Measurements from ENCODE around the gene LTB4R2. TPM values are rescaled to one million over a fixed set of nuclear protein-coding genes. Genes with fewer than 3 reads are reported as not detected.

Gene LTB4R2
- total RNA-seq, 1 experiment from 2014 or later = 12.9 TPM

GRCh38 chr14:24339284-24340151, 29.6 kb downstream of the LTB4R2 start, which contains the start of gene RIPK3:
TSS of gene RIPK3 (minus strand) at chr14:24339991. CDS start at chr14:24339826, 165 bp downstream.
- Mint-ChIP-seq H3K36me3 (no peaks in the 10 kb centered on the region), H3K9me3 (no peaks in the 10 kb centered on the region), H3K27ac (no peak within 1 kb of the TSS), H3K4me3 (peak within 1 kb of the TSS; percentile 80), H3K4me1 (peaks cover 13% of the 10 kb centered on the region), H3K27me3 (ENCODE audit: low read depth) (peaks cover 95% of the 10 kb centered on the region)
- ATAC-seq = peak; percentile 69
- no peak for TF ChIP-seq STAT6 (CRISPR knock-in tag; conservative IDR thresholded peaks at IDR 0.05; ENCODE audit: low read depth)
- TF ChIP-seq NFYB (CRISPR knock-in tag; conservative IDR thresholded peaks at IDR 0.05; ENCODE audit: low read depth) = no peak
- TF ChIP-seq ESRRA (CRISPR knock-in tag; IDR thresholded peaks at IDR 0.05; ENCODE audit: borderline replicate concordance) = no peak
- peak; percentile 26; the same call in 1 of the 2 replicates for TF ChIP-seq MAX (CRISPR knock-in tag; IDR thresholded peaks at IDR 0.05)
- peak; percentile 32; the same call in 1 of the 2 replicates for TF ChIP-seq SP1 (CRISPR knock-in tag; conservative IDR thresholded peaks at IDR 0.05)
- TF ChIP-seq JUN (CRISPR knock-in tag; IDR thresholded peaks at IDR 0.05) = no peak
- POLR2A ChIA-PET = no interaction called here
- CTCF ChIA-PET = interaction anchor here (1.0 to 17.1 kb wide), 11 partner anchors 12 to 246 kb away, joined by 3 to 518 read pairs (median 8); partner anchors contain the start of genes CBLN3, CIDEB, KHNYN and LTB4R
- peak; percentile 68 for DNase-seq (ENCODE audit: low spot score)

GRCh38 chr14:24340606-24341005, 30.7 kb downstream of the LTB4R2 start:
- Mint-ChIP-seq H3K27me3 (ENCODE audit: low read depth) (peaks cover 95% of the 10 kb centered on the region), H3K4me1 (0 out of 2 replicates have a peak, but pooled peaks cover 7% of the 10 kb centered on the region), H3K4me3 (no peak overlapping the region), H3K36me3 (no peaks in the 10 kb centered on the region), H3K27ac (no peak overlapping the region), H3K9me3 (no peaks in the 10 kb centered on the region)
- ChIA-PET CTCF (interaction anchor here (2.0 to 17.1 kb wide), 4 partner anchors 25 to 96 kb away, joined by 13 to 518 read pairs (median 18); partner anchors contain the start of genes CBLN3, CIDEB and KHNYN), POLR2A (no interaction called here)
- ATAC-seq (no peak), DNase-seq (ENCODE audit: low spot score) (no peak)
- TF ChIP-seq FOXP1 (CRISPR knock-in tag; IDR thresholded peaks at IDR 0.05; ENCODE audit: borderline replicate concordance) (no peak), ZNF138 (CRISPR knock-in tag; conservative IDR thresholded peaks at IDR 0.05) (no peak), ZNF219 (CRISPR knock-in tag; IDR thresholded peaks at IDR 0.05; ENCODE audit: borderline replicate concordance) (no peak), SMAD3 (CRISPR knock-in tag; IDR thresholded peaks at IDR 0.05; ENCODE audit: borderline replicate concordance) (no peak), CREM (CRISPR knock-in tag; IDR thresholded peaks at IDR 0.05) (no peak), ZBTB21 (CRISPR knock-in tag; IDR thresholded peaks at IDR 0.05; ENCODE audit: borderline replicate concordance) (no peak), TP53 (CRISPR knock-in tag; IDR thresholded peaks at IDR 0.05) (no peak), TEAD4 (CRISPR knock-in tag; IDR thresholded peaks at IDR 0.05) (no peak), CTCF (IDR thresholded peaks at IDR 0.05) (no peak), JAZF1 (CRISPR knock-in tag; IDR thresholded peaks at IDR 0.05) (no peak), ZNF671 (CRISPR knock-in tag; IDR thresholded peaks at IDR 0.05) (no peak), CREB1 (CRISPR knock-in tag; IDR thresholded peaks at IDR 0.05) (no peak)
- TF ChIP-seq, protein P1, sequence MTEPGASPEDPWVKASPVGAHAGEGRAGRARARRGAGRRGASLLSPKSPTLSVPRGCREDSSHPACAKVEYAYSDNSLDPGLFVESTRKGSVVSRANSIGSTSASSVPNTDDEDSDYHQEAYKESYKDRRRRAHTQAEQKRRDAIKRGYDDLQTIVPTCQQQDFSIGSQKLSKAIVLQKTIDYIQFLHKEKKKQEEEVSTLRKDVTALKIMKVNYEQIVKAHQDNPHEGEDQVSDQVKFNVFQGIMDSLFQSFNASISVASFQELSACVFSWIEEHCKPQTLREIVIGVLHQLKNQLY (CRISPR knock-in tag; IDR thresholded peaks at IDR 0.05) = no peak
- TF ChIP-seq, protein P2, sequence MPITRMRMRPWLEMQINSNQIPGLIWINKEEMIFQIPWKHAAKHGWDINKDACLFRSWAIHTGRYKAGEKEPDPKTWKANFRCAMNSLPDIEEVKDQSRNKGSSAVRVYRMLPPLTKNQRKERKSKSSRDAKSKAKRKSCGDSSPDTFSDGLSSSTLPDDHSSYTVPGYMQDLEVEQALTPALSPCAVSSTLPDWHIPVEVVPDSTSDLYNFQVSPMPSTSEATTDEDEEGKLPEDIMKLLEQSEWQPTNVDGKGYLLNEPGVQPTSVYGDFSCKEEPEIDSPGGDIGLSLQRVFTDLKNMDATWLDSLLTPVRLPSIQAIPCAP (CRISPR knock-in tag; IDR thresholded peaks at IDR 0.05) = no peak
- TF ChIP-seq, protein P3, sequence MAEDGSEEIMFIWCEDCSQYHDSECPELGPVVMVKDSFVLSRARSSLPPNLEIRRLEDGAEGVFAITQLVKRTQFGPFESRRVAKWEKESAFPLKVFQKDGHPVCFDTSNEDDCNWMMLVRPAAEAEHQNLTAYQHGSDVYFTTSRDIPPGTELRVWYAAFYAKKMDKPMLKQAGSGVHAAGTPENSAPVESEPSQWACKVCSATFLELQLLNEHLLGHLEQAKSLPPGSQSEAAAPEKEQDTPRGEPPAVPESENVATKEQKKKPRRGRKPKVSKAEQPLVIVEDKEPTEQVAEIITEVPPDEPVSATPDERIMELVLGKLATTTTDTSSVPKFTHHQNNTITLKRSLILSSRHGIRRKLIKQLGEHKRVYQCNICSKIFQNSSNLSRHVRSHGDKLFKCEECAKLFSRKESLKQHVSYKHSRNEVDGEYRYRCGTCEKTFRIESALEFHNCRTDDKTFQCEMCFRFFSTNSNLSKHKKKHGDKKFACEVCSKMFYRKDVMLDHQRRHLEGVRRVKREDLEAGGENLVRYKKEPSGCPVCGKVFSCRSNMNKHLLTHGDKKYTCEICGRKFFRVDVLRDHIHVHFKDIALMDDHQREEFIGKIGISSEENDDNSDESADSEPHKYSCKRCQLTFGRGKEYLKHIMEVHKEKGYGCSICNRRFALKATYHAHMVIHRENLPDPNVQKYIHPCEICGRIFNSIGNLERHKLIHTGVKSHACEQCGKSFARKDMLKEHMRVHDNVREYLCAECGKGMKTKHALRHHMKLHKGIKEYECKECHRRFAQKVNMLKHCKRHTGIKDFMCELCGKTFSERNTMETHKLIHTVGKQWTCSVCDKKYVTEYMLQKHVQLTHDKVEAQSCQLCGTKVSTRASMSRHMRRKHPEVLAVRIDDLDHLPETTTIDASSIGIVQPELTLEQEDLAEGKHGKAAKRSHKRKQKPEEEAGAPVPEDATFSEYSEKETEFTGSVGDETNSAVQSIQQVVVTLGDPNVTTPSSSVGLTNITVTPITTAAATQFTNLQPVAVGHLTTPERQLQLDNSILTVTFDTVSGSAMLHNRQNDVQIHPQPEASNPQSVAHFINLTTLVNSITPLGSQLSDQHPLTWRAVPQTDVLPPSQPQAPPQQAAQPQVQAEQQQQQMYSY (CRISPR knock-in tag; IDR thresholded peaks at IDR 0.05) = no peak
- TF ChIP-seq, protein P4, sequence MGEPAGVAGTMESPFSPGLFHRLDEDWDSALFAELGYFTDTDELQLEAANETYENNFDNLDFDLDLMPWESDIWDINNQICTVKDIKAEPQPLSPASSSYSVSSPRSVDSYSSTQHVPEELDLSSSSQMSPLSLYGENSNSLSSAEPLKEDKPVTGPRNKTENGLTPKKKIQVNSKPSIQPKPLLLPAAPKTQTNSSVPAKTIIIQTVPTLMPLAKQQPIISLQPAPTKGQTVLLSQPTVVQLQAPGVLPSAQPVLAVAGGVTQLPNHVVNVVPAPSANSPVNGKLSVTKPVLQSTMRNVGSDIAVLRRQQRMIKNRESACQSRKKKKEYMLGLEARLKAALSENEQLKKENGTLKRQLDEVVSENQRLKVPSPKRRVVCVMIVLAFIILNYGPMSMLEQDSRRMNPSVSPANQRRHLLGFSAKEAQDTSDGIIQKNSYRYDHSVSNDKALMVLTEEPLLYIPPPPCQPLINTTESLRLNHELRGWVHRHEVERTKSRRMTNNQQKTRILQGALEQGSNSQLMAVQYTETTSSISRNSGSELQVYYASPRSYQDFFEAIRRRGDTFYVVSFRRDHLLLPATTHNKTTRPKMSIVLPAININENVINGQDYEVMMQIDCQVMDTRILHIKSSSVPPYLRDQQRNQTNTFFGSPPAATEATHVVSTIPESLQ (CRISPR knock-in tag; IDR thresholded peaks at IDR 0.05) = no peak

All from WTC11 (cell line).